Upper lobe of left lung (tissue), 6 donors: ENCODE data around the gene DYRK3. TPM values are rescaled to one million over a fixed set of nuclear protein-coding genes. Genes with fewer than 3 reads are reported as not detected.
A peak's percentile ranks its signal among the peaks of the same experiment; 100 is the strongest.

Source experiments
- ATAC-seq, 2 donors: fragments of 200-7000 bp; cut with Tn5 transposase; one replicate each; pipeline ENCODE4 v1.9.1; 2022; ENCODE audit warnings: mild to moderate bottlenecking in 2 of 2, moderate library complexity in 2 of 2; ENCODE audit not compliant: low FRiP score in 2 of 2
- DNase-seq, 2 donors: peaks; one replicate each; pipeline ENCODE4 v3.0.0-alpha.2; 2019 to 2020
- H3K27ac ChIP-seq, 4 donors: fragments of 200-600 bp; sonication (generic); one replicate each; pipeline ENCODE4 v1.5.1; 2016 to 2019
- H3K27me3 ChIP-seq, 4 donors: fragments of 200-600 bp; sonication (generic); one replicate each; pipeline ENCODE4 v1.5.1; 2017 to 2019
- H3K36me3 ChIP-seq, 4 donors: fragments of 200-600 bp; sonication (generic); one replicate each; pipeline ENCODE4 v1.5.1; 2016 to 2019
- H3K4me1 ChIP-seq, 4 donors: fragments of 200-600 bp; sonication (generic); one replicate each; pipeline ENCODE4 v1.5.1; 2018 to 2019
- H3K4me3 ChIP-seq, 4 donors: fragments of 200-600 bp; sonication (generic); one replicate each; pipeline ENCODE4 v1.5.1; 2017 to 2019; ENCODE audit warnings: mild to moderate bottlenecking in 2 of 4, moderate library complexity in 1 of 4
- H3K9me3 ChIP-seq, 4 donors: fragments of 200-600 bp; sonication (generic); one replicate each; pipeline ENCODE4 v1.5.1; 2018 to 2019
- CTCF ChIP-seq, 6 experiments: fragments of 450-650 bp in 4 of 6; fragments of 200-600 bp in 2 of 6; sonication (generic) in 2 of 6; IDR thresholded peaks; one replicate each; pipeline ENCODE4 v1.5.1; 2016 to 2019; ENCODE audit warnings: antibody characterized with exemption in 6 of 6
- EP300 ChIP-seq, 4 donors: sonication (generic); formaldehyde crosslinking; IDR thresholded peaks; one replicate each; pipeline ENCODE4 v1.5.1; 2017; ENCODE audit warnings: antibody characterized with exemption in 4 of 4, control low read depth in 2 of 4
- POLR2A ChIP-seq, 4 donors: fragments of 450-650 bp; IDR thresholded peaks; one replicate each; pipeline ENCODE4 v1.5.1; 2016 to 2017; ENCODE audit warnings: antibody characterized with exemption in 4 of 4, mild to moderate bottlenecking in 2 of 4
- POLR2AphosphoS5 ChIP-seq, 2 donors: sonication (generic); formaldehyde crosslinking; IDR thresholded peaks; one replicate each; pipeline ENCODE4 v1.5.1; 2017; ENCODE audit warnings: antibody characterized with exemption in 2 of 2
- WGBS, 2 donors: methylation state at CpG; one replicate each; pipeline ENCODE4 v1.1.5; 2017 to 2018; 5-methylcytosine and 5-hydroxymethylcytosine counted together
- total RNA-seq, 6 donors: library from RNA; depleted of rRNA in 4 of 6; stranded (reverse); fragments of >200 nt in 4 of 6; gene quantifications; one replicate each; pipeline versions ENCODE4 v1.1.0 to v1.2.1, GENCODE V29; 2016 to 2021
- donor health status: DM: no; HTN: no; CAD: no; lungs with moderate emphysema.
- donor health status: DM: no; HTN: yes; CAD: no; lungs with severe emphysema.

Gene DYRK3
- total RNA-seq, 6 donors from 2014 or later = 4.1 to 20.7 (median 7.0) TPM

GRCh38 chr1:206672011-206672688, 36.8 kb downstream of the DYRK3 start:
- peaks cover 19 to 38% (median 31%) of the 10 kb centered on the region in 4 donors for H3K4me1 ChIP-seq
- H3K36me3 ChIP-seq = no peaks in the 10 kb centered on the region
- no peak for ATAC-seq
- no peak for DNase-seq
- WGBS, 2 donors = 41 to 49% methylated on average over 8 of the region's 8 CpGs
- no peaks in the 10 kb centered on the region for H3K9me3 ChIP-seq
- H3K4me3 ChIP-seq = no peak overlapping the region
- no peak for TF ChIP-seq EP300 (IDR thresholded peaks at IDR 0.05)
- TF ChIP-seq CTCF (IDR thresholded peaks at IDR 0.05) = no peak
- TF ChIP-seq POLR2AphosphoS5 (IDR thresholded peaks at IDR 0.05) = no peak
- no peak for TF ChIP-seq POLR2A (IDR thresholded peaks at IDR 0.05)
- peak overlapping the region in 2 of 4 donors; percentile 36 to 53 for H3K27ac ChIP-seq
- no peaks in the 10 kb centered on the region for H3K27me3 ChIP-seq

- TF ChIP-seq POLR2AphosphoS5 (IDR thresholded peaks at IDR 0.05) (no peak), CTCF (IDR thresholded peaks at IDR 0.05) (no peak), EP300 (IDR thresholded peaks at IDR 0.05) (no peak), POLR2A (IDR thresholded peaks at IDR 0.05) (no peak)
- no peaks in the 10 kb centered on the region for H3K27me3 ChIP-seq
- no peak for DNase-seq
- no peaks in the 10 kb centered on the region for H3K36me3 ChIP-seq
- H3K9me3 ChIP-seq = no peaks in the 10 kb centered on the region
- peaks cover 19 to 38% (median 31%) of the 10 kb centered on the region in 4 donors for H3K4me1 ChIP-seq
- H3K27ac ChIP-seq = peak overlapping the region in 3 of 4 donors; percentile 9 to 53 (median 22)
- peak in 1 of 2 donors; percentile 67 for ATAC-seq
- H3K4me3 ChIP-seq = no peak overlapping the region
- 42 to 57% methylated on average over 6 of the region's 6 CpGs for WGBS, 2 donors
Observed at GRCh38 chr1:206672844-206673758, 37.8 kb downstream of the DYRK3 start.

GRCh38 chr1:206674236-206674635, 38.9 kb downstream of the DYRK3 start:
- no peak for DNase-seq

GRCh38 chr1:206674745-206675175, 39.4 kb downstream of the DYRK3 start:
- peak overlapping the region; percentile 56 to 80 (median 65) for H3K27ac ChIP-seq
- peak in 1 of 2 donors; percentile 94 for DNase-seq
- 43 to 60% methylated on average over 1 of the region's 1 CpG for whole genome bisulfite sequencing, 2 donors

More at GRCh38 chr1:206674236-206674635, 38.9 kb downstream of the DYRK3 start:
- TF ChIP-seq EP300 (IDR thresholded peaks at IDR 0.05) (no peak), POLR2A (IDR thresholded peaks at IDR 0.05) (no peak), CTCF (IDR thresholded peaks at IDR 0.05) (no peak), POLR2AphosphoS5 (IDR thresholded peaks at IDR 0.05) (no peak)
- 93 to 97% methylated on average over 3 of the region's 3 CpGs for WGBS, 2 donors
- Histone ChIP-seq H3K27me3 (no peaks in the 10 kb centered on the region), H3K9me3 (no peaks in the 10 kb centered on the region), H3K4me1 (peaks cover 19 to 38% (median 31%) of the 10 kb centered on the region in 4 donors), H3K27ac (peak overlapping the region; percentile 56 to 80 (median 65)), H3K36me3 (no peaks in the 10 kb centered on the region), H3K4me3 (no peak overlapping the region)
- no peak for ATAC-seq

More at GRCh38 chr1:206674745-206675175, 39.4 kb downstream of the DYRK3 start:
- H3K9me3 ChIP-seq = no peaks in the 10 kb centered on the region
- H3K4me1 ChIP-seq = peaks cover 19 to 38% (median 31%) of the 10 kb centered on the region in 4 donors
- ATAC-seq = peak; percentile 86 to 90
- TF ChIP-seq EP300 (IDR thresholded peaks at IDR 0.05) = peak in 1 of 4 donors; percentile 82
- no peak for TF ChIP-seq CTCF (IDR thresholded peaks at IDR 0.05)
- peak in 1 of 4 donors; percentile 18 for TF ChIP-seq POLR2A (IDR thresholded peaks at IDR 0.05)
- peak; percentile 46 to 71 for TF ChIP-seq POLR2AphosphoS5 (IDR thresholded peaks at IDR 0.05)
- no peaks in the 10 kb centered on the region for H3K27me3 ChIP-seq
- H3K36me3 ChIP-seq = no peaks in the 10 kb centered on the region
- H3K4me3 ChIP-seq = no peak overlapping the region
